HG03521 (cell line): Measurements from ENCODE around the gene BRCA2.

Experiments
- ATAC-seq: cut with Tn5 transposase; IDR thresholded peaks from one replicate; pipeline ENCODE4 v1.9.1; 2021; ENCODE audit warnings: mild to moderate bottlenecking, moderate library complexity; ENCODE audit not compliant: unreplicated experiment

The BRCA2 gene, protein sequence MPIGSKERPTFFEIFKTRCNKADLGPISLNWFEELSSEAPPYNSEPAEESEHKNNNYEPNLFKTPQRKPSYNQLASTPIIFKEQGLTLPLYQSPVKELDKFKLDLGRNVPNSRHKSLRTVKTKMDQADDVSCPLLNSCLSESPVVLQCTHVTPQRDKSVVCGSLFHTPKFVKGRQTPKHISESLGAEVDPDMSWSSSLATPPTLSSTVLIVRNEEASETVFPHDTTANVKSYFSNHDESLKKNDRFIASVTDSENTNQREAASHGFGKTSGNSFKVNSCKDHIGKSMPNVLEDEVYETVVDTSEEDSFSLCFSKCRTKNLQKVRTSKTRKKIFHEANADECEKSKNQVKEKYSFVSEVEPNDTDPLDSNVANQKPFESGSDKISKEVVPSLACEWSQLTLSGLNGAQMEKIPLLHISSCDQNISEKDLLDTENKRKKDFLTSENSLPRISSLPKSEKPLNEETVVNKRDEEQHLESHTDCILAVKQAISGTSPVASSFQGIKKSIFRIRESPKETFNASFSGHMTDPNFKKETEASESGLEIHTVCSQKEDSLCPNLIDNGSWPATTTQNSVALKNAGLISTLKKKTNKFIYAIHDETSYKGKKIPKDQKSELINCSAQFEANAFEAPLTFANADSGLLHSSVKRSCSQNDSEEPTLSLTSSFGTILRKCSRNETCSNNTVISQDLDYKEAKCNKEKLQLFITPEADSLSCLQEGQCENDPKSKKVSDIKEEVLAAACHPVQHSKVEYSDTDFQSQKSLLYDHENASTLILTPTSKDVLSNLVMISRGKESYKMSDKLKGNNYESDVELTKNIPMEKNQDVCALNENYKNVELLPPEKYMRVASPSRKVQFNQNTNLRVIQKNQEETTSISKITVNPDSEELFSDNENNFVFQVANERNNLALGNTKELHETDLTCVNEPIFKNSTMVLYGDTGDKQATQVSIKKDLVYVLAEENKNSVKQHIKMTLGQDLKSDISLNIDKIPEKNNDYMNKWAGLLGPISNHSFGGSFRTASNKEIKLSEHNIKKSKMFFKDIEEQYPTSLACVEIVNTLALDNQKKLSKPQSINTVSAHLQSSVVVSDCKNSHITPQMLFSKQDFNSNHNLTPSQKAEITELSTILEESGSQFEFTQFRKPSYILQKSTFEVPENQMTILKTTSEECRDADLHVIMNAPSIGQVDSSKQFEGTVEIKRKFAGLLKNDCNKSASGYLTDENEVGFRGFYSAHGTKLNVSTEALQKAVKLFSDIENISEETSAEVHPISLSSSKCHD (N-terminal part only)

DNA sequence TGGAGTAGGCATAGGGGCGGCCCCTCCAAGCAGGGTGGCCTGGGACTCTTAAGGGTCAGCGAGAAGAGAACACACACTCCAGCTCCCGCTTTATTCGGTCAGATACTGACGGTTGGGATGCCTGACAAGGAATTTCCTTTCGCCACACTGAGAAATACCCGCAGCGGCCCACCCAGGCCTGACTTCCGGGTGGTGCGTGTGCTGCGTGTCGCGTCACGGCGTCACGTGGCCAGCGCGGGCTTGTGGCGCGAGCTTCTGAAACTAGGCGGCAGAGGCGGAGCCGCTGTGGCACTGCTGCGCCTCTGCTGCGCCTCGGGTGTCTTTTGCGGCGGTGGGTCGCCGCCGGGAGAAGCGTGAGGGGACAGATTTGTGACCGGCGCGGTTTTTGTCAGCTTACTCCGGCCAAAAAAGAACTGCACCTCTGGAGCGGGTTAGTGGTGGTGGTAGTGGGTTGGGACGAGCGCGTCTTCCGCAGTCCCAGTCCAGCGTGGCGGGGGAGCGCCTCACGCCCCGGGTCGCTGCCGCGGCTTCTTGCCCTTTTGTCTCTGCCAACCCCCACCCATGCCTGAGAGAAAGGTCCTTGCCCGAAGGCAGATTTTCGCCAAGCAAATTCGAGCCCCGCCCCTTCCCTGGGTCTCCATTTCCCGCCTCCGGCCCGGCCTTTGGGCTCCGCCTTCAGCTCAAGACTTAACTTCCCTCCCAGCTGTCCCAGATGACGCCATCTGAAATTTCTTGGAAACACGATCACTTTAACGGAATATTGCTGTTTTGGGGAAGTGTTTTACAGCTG lies at the start of gene BRCA2, which contains the start of gene ZAR1L:
Gene BRCA2 (plus strand): TSS at position 271 of the 790 bp plus-strand sequence. CDS start 953 bp downstream, outside the sequence.
Gene ZAR1L (minus strand): TSS at position 126 of the 790 bp plus-strand sequence. CDS start 3,438 bp downstream, outside the sequence.
- ATAC-seq = peak; percentile 92

DNA sequence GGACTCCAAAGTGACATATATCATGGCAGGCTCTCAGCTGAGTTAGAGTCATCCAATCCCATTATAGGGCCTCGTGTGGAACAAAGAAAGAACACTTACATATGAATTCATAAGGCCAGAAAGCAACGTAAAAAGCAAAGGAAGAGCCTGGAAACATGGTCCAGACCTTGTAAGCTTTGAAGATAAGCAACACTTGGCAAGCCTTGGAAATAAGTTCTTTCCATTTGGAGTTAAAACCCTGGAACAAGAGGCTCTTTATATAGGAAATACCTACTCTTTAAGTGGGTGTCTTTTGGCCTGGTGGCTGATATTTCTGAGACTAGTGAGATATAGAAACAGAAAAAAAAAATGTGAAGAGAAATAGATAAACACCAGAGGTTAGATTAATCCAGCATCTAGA lies 49.6 kb upstream of the BRCA2 start:
- no peak for ATAC-seq

DNA sequence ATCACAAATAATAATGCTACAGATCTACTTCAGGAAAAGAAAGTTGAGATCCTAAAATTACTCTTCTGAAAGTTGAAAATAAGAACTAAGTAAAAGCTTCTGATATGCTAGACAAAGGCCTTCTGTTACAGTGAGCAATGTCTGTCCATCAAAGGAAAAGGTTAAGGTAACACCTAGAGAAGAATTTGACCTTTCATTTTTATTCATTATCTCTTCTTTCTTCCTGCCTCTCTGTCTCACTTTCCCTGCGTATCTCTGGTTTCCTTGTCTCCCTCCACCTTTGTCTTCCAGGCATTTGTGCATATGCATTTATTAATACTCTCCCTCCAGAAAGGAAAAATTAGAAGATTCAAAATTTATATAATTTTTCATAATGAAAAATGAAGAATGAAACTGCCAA lies 49.2 kb upstream of the BRCA2 start:
- ATAC-seq = no peak

DNA sequence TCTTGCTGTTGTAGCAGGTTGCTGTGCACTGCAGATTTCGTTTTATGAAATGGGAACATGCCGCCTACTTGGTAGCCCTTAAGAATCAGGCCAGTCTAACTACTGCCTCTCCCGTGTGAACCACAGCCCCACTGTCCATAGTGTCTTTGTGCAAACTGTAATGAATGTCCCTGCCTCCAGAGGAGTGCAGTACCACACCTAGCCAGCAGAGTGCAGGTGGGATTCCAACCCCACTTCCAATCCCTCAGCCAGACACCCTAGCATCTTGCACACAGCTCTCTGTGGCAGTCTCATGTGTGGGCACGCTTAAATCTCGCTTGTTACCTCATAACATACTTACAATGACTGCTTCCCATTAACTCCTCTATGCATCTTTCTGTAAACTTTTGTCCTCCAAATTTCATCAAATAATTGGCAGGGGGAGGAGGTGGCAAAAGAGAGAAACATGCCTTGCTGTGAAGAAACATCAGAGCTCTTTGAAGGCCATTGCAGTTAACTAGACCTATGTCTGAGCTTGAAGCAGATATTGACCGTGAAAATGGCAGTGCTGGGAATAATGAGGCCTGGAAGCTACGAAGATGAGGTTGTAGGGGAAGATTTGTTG lies 47.4 kb upstream of the BRCA2 start:
- peak; percentile 77 for ATAC-seq

DNA sequence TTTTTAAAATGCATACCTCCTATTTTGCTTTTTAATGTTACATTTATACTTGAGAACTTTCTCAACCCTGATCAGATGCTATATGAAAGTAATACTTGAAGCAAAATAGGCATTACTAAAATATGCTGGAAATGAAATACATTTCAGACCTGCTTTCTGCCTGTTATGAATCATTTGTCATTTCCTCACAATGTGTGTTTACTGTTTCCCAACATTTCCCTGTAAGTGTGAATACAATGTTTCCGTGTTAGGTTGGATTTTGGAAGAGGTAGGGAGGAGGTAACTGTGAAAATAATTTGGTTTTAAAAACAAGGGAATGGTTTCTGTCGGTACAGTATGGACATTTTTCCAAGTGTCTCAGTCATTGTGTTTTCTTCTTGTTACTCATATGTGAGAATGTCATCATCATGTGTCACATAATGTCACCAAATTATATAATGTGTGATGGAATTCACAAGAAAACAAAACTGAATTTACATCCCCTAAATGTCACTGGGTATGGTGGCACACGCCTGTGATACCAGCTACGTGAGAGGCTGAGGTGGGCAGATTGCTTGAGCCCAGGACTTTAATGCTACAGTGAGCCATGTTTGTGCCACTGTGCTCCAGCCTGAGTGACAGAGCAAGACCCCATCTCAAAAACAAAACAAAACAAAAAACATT lies 43.2 kb upstream of the BRCA2 start:
- no peak for ATAC-seq

DNA sequence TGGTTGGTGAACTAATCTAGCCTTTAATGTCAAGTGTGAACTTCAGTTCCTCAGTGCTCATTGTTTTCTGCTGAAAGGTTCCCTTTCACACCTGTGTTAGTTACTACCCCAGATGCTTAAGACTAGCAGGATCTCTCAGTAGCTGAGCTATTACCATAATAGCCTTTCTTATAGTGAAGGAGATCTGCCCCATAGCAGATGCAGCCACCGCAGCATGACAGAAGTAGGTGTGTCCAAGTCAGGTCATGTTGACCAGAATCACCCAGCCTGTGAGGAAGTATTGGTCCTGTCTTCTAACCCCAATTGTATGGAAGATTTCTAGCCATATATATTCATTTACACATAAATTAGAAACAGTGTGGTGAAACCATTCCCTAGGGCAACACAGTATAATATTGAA lies 37.5 kb upstream of the BRCA2 start:
- ATAC-seq = no peak

DNA sequence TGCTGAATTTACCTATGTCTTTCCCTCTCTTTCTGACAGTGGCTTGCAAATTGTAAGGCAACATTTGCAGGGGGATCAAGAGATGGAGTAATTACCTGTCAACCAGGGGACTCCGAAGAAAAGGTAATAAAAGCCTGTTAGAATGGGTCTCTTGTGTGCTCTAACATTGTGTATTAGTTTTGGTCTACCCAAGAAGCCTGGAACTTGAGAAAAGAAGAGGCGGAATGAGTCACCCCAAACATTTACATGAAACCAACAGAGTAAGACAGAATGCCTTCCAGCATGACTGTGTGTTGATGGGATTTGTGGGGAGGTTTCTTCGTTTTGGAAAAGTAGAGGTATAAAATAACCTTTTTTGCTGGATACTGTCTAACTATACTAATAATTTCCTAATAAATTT lies 36.9 kb upstream of the BRCA2 start:
- no peak for ATAC-seq

DNA sequence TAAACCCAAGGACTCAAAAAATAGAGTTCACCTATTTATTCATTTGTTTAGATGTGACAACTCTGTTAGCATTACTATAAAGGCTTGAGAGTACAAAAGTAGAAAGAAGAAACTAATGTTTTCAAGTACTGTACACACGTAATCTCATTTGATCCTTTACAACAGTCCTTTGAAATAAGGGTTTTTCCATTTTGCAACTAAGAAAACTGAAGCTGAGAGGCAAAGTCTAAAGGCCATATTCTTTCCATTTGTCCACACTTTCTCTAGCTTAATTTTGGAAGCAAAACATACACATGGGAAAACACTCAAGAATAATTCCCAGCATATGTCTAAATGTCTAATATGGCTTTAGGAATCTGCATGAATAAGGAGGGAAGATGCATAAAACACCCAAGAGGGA lies 34.2 kb upstream of the BRCA2 start:
- ATAC-seq = no peak

DNA sequence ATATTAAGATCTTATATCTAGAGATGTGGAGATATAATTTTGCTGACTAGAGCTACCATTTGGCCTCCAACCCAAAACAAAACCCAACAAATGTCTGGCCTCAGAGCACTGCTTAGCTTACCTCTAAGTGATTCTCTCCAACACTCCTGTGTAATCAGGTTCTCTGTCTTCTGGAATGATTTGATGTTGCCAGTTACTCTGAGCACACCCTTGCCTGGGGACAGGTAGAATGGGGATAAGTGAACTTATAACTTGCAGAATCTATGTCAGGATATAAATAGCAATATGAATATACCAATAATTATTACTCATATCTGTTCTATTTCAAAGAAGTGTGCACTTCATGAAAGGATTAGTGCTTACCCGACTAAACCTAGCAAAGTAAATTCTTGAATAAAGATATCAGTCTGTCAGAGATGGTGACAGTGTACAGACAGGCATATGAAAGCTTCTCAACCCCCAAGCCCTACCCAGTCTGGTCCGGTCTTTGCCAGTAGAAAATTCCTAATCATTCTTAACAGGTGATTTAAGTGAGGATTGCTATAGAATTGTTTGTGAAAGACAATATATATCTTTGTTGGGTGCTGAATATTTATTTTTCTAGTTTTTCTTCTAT lies 33.1 kb upstream of the BRCA2 start:
- no peak for ATAC-seq

DNA sequence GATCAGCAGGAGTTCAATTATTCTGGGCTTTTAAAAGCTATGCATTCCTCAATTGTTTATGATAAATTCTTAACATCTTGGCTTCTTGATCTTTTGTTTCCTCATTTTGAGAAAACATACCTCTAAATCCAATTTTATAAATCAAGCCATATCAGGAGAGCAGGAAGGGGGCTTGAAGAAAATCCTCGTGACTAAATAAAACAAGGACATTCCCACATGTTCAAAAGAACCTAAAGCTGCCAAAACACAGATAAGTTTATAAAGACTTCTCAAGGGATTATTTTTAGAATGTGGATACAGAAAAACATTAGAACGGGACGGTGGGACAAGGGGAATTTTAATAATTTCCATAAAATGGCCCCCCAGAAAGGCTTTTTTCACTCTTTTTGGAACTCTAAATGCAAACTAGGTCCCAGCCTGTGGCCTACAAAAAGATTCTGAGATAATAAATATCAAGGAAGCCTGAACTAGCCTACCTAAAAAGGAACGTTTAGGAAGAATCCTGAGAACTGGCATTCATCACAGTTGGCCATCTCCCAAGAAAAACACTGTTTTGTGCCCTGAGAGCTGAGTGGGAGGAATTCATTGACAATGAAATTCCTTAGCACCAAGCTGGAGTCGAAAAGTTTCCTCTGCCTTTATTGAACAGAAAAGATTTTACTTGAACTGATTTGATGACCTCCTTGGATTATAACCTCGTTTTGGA lies 30.2 kb upstream of the BRCA2 start:
- ATAC-seq = no peak

DNA sequence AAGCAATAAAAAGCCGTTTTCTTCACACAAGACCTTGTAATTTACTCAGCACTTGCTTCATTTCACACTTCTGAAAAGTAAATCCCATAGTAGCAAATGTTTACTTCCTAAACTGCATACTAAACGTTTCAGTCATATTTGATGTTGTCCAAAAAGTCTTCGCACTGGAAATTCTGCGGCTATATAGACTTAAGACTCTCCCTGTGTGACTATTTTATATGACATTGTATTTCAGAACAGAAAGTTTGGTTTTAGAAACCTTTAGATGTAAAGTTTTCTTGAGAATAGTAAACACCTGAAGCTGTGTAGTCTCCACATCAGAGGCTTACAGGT lies 29.7 kb upstream of the BRCA2 start:
- ATAC-seq = no peak

DNA sequence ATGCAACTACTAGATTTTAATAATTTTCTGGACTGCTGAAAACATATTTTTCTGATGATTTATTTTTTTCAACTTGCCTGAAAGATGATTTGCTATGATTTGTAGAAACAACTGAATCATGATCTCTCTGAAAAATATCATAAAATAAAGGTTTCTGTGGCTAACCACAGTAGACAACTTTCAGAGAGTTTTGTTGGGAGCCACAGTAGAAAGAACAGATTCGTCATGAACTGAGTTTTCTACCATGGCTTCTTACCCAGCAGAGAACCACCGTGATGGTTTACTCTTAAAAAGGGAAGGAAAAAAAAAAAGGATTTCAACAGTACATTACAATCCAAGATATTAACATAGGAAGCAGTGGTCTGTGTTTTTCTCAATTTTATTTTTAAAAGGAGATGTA lies 18.1 kb upstream of the BRCA2 start:
- no peak for ATAC-seq

DNA sequence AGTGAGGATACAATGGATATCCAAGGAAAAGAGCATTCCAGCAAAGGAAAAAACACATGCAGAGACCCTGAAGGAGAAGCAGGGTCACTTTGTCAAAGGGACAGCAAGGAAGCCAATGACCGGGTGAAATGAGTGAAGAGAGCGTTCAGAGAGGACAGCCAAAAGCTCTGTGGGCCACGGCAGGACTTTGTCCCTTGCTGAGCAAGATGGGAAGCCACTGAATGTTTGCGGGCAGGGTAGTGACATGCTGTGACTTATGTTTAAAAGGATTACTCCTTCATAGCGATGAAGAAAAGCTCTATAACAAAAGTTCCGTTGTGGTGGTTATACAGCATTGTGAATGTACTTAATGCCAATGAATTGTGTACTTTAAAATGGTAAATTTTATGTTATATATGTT lies 16.6 kb upstream of the BRCA2 start:
- no peak for ATAC-seq

DNA sequence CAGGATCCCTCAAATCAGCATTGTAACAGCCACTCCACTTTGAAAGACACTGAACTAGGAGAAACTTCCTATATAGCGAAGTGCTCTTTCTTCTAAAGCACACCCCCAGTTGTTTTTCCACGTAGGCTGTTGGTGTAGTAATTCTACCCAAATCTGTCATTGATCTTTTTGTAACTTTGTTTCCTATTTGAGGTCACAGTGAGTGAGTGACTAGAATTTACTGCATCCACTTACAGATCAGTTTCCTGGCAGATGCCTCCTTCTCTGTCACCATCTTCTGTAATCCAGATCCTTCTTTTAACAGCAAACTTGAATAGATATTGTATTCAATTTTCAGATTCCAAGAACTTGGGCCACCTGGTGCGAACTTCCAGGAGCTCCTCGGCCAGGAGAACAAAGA lies 15.4 kb upstream of the BRCA2 start:
- ATAC-seq = no peak

DNA sequence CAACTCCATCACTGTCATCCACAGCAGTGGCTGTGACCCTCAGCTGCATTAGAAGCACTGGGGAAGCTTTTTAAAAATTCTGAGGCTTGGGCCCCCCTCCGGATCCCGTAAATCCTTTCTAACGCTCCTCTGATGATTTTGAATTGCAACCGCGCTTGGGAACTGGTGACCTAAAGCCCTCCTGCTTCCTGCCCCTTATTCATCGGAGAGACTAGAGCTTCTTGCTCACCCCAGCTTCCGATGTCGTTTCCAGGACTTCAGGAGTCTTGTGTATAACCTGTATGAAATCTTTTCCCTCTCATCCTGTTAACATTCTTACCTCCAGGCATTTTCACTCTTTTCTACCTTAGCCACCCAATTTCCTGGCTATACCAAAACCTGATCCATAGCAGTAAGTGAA lies 14.9 kb upstream of the BRCA2 start:
- no peak for ATAC-seq

DNA sequence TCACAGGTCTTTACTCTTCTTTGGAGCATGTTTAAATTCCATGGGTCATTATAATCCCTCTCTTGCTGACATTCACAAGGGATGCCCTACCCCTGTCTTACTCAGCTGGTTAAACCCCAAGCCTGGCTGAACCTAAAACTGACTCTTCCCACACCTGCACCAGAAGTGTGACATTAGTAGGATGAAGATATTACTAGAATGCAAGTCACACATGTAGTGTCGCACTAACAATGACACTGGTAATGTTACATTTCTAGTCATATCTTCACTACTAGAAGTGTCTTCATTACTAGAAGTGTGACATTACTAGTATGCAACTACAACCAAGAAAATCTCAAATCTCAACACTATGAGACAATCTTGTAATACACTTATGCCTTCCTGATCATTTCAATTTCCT lies 14.4 kb upstream of the BRCA2 start:
- ATAC-seq = no peak

DNA sequence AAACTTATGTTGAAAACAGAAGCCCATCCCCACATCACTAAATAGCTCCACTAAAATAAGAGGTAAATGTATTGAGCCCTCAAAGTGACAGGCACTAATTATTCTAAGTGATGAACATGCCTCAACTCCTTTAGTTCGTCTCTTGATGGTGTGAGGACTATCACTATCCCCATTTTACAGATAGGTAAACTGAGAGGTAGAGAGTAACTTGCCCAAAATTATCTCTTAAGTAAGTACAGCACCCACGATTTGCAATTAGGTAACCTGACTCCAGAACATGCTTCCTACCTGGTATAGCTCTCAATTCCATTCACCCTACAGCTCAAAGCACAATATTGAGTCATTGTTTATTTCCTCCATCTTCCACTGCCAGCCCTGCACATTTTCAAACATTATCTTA lies 12.8 kb upstream of the BRCA2 start:
- ATAC-seq = no peak

DNA sequence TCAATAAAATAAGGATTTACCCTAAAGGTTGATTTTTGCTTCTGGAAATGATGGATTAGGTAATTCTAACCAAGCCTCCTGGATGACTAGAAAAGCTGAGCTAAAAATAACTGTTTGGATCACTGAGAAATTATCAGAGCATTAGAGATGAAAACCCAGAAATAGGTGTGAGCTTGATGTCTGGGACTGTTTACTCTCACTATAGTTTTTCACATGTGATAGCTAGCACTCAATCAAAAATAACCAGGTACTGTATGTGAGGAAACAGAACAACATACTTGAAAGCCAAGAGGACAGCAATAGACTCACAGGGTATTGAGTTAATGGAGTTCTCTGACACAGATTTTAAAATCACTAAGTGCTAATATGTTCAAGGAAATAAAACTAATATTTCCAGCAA lies 9.7 kb upstream of the BRCA2 start:
- ATAC-seq = no peak
